Measurements from ENCODE around the gene HOXA11. TPM values are rescaled to one million over a fixed set of nuclear protein-coding genes. Genes with fewer than 3 reads are reported as not detected.

HOXA11 gene
- total RNA-seq, 1 experiment from 2014 or later: not detected

DNA sequence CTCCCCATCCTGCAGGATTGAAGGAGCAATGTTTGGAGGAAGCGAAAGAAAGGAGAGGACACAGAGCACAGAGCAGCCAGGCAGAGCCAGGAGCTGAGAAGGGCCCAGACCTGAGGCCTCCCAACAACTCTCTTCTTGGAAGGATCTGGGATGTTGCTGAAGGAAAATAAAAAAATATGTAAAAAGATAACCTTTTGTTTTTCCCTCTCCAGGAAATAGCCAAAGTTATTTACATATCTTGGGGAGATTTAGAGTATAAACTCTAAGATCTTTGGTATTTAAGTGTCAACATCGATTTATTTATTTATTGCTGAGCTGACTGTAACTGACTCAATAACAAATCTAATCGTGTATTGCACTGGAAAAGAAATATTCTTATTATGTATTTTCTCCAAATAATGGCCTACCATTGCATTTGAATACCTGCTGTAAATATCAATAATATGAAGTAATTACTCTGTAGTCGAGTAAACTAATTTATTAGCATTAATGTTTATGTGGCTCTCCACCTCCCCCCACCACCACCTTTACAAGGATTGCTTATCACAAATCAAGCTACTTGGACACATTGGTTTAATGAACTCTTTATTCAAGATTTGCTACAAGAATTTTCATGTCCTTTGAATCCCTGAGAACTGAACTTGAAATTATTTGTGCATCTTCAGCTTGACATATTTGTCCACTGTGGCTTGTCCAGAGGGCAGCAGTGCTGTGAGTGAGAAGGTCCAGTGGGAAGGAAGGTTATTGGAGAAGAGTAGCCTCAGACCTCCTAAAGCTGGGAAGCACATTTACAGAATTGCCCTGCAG lies 1.8 kb upstream of the HOXA11 start:
- Histone ChIP-seq H4K20me1 (ENCODE audit: insufficient read depth, low read depth, low read length) (no peaks in the 10 kb centered on the region), H3K9ac (ENCODE audit: low read length) (no peak overlapping the region), H3K4me2 (ENCODE audit: low read depth, low read length, poor library complexity, severe bottlenecking) (no peak overlapping the region), H3K9me3 (ENCODE audit: low read length) (no peaks in the 10 kb centered on the region), H3K27ac (ENCODE audit: low read length) (no peak overlapping the region), H2AFZ (ENCODE audit: low read length) (no peak overlapping the region), H3K4me3 (ENCODE audit: low read length) (no peak overlapping the region), H3K27me3 (ENCODE audit: low read length) (no peaks in the 10 kb centered on the region), H3K9me2 (replicated peaks; ENCODE audit: insufficient read depth, low read length) (no peaks in the 10 kb centered on the region), H3K79me2 (ENCODE audit: low read length) (no peaks in the 10 kb centered on the region), H3K36me3 (ENCODE audit: insufficient read depth, low read length) (no peaks in the 10 kb centered on the region), H3K4me1 (ENCODE audit: low read length) (no peaks in the 10 kb centered on the region)
- DNase-seq: no peak

- H3K27ac ChIP-seq (ENCODE audit: low read length): no peak overlapping the region
- H3K9me2 ChIP-seq (replicated peaks; ENCODE audit: insufficient read depth, low read length): no peaks in the 10 kb centered on the region
- no peaks in the 10 kb centered on the region for H4K20me1 ChIP-seq (ENCODE audit: insufficient read depth, low read depth, low read length)
- H2AFZ ChIP-seq (ENCODE audit: low read length): no peak overlapping the region
- H3K4me3 ChIP-seq (ENCODE audit: low read length): no peak overlapping the region
- no peaks in the 10 kb centered on the region for H3K79me2 ChIP-seq (ENCODE audit: low read length)
- no peaks in the 10 kb centered on the region for H3K4me1 ChIP-seq (ENCODE audit: low read length)
- H3K36me3 ChIP-seq (ENCODE audit: insufficient read depth, low read length): no peaks in the 10 kb centered on the region
- H3K9ac ChIP-seq (ENCODE audit: low read length): no peak overlapping the region
- H3K27me3 ChIP-seq (ENCODE audit: low read length): no peaks in the 10 kb centered on the region
- no peak for DNase-seq
- H3K4me2 ChIP-seq (ENCODE audit: low read depth, low read length, poor library complexity, severe bottlenecking): no peak overlapping the region
- no peaks in the 10 kb centered on the region for H3K9me3 ChIP-seq (ENCODE audit: low read length)
Observed at GRCh38 chr7:27185854-27186667, 1.0 kb upstream of the HOXA11 start.

DNA sequence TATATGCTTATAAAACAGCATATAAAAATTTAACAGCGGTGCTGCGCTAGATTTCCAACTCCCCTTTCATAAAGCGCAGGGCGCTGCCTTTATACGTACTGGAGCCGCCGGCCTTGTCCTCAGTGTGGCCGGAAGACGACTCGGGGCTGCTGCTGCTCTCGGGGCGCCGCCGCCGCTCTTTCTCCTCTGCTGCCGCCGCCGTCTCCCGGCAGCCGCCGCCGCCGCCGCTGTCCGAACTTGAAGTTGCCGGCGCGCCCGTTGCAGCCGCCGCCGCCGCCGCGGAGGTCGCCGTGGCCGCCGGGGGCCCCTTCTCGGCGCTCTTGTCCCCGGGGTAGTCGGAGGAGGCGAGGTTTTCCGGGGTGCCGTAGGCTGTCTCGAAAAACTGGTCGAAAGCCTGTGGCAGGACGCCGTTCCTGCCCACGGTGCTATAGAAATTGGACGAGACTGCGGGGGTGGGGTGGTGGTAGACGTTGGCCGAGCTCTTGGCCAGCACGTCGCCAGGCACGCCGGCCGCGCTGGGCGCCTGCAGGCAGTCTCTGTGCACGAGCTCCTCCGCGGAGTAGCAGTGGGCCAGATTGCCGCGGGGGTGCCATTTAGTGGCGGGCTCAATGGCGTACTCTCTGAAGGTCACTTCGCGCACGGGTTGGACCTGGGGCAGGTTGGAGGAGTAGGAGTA lies 557 bp downstream of the HOXA11 start:
- no peak overlapping the region for H2AFZ ChIP-seq (ENCODE audit: low read length)
- H3K79me2 ChIP-seq (ENCODE audit: low read length): no peaks in the 10 kb centered on the region
- H4K20me1 ChIP-seq (ENCODE audit: insufficient read depth, low read depth, low read length): no peaks in the 10 kb centered on the region
- H3K4me2 ChIP-seq (ENCODE audit: low read depth, low read length, poor library complexity, severe bottlenecking): no peak overlapping the region
- H3K4me3 ChIP-seq (ENCODE audit: low read length): no peak overlapping the region
- no peak for DNase-seq
- H3K9ac ChIP-seq (ENCODE audit: low read length): no peak overlapping the region
- no peaks in the 10 kb centered on the region for H3K36me3 ChIP-seq (ENCODE audit: insufficient read depth, low read length)
- H3K4me1 ChIP-seq (ENCODE audit: low read length): no peaks in the 10 kb centered on the region; the same call in 1 of the 2 replicates
- H3K9me3 ChIP-seq (ENCODE audit: low read length): no peaks in the 10 kb centered on the region
- H3K27me3 ChIP-seq (ENCODE audit: low read length): no peaks in the 10 kb centered on the region
- H3K27ac ChIP-seq (ENCODE audit: low read length): no peak overlapping the region
- no peaks in the 10 kb centered on the region for H3K9me2 ChIP-seq (replicated peaks; ENCODE audit: insufficient read depth, low read length)

- no peak for DNase-seq
- Histone ChIP-seq H3K4me2 (ENCODE audit: low read depth, low read length, poor library complexity, severe bottlenecking) (no peak overlapping the region), H4K20me1 (ENCODE audit: insufficient read depth, low read depth, low read length) (no peaks in the 10 kb centered on the region), H3K9ac (ENCODE audit: low read length) (no peak overlapping the region), H3K27ac (ENCODE audit: low read length) (no peak overlapping the region), H3K27me3 (ENCODE audit: low read length) (no peaks in the 10 kb centered on the region), H3K79me2 (ENCODE audit: low read length) (no peaks in the 10 kb centered on the region), H3K36me3 (ENCODE audit: insufficient read depth, low read length) (no peaks in the 10 kb centered on the region), H3K4me3 (ENCODE audit: low read length) (no peak overlapping the region), H3K4me1 (ENCODE audit: low read length) (no peaks in the 10 kb centered on the region; the same call in 1 of the 2 replicates), H2AFZ (ENCODE audit: low read length) (no peak overlapping the region), H3K9me3 (ENCODE audit: low read length) (no peaks in the 10 kb centered on the region), H3K9me2 (replicated peaks; ENCODE audit: insufficient read depth, low read length) (no peaks in the 10 kb centered on the region)
Observed at GRCh38 chr7:27183682-27184336, 1.2 kb downstream of the HOXA11 start.

GRCh38 chr7:27182861-27183681 lies 2.0 kb downstream of the HOXA11 start:
- H3K36me3 ChIP-seq (ENCODE audit: insufficient read depth, low read length): no peaks in the 10 kb centered on the region
- H3K27me3 ChIP-seq (ENCODE audit: low read length): no peaks in the 10 kb centered on the region
- no peak for DNase-seq
- H3K4me2 ChIP-seq (ENCODE audit: low read depth, low read length, poor library complexity, severe bottlenecking): no peak overlapping the region
- no peaks in the 10 kb centered on the region for H3K79me2 ChIP-seq (ENCODE audit: low read length)
- H2AFZ ChIP-seq (ENCODE audit: low read length): no peak overlapping the region
- H3K27ac ChIP-seq (ENCODE audit: low read length): no peak overlapping the region
- H3K4me3 ChIP-seq (ENCODE audit: low read length): no peak overlapping the region
- no peaks in the 10 kb centered on the region; the same call in 1 of the 2 replicates for H3K4me1 ChIP-seq (ENCODE audit: low read length)
- no peak overlapping the region for H3K9ac ChIP-seq (ENCODE audit: low read length)
- H3K9me2 ChIP-seq (replicated peaks; ENCODE audit: insufficient read depth, low read length): no peaks in the 10 kb centered on the region
- no peaks in the 10 kb centered on the region for H4K20me1 ChIP-seq (ENCODE audit: insufficient read depth, low read depth, low read length)
- no peaks in the 10 kb centered on the region for H3K9me3 ChIP-seq (ENCODE audit: low read length)

GRCh38 chr7:27182285-27182841 lies 2.7 kb downstream of the HOXA11 start:
- Histone ChIP-seq H3K9ac (ENCODE audit: low read length) (no peak overlapping the region), H3K27me3 (ENCODE audit: low read length) (no peaks in the 10 kb centered on the region), H3K27ac (ENCODE audit: low read length) (no peak overlapping the region), H3K9me2 (replicated peaks; ENCODE audit: insufficient read depth, low read length) (no peaks in the 10 kb centered on the region), H3K36me3 (ENCODE audit: insufficient read depth, low read length) (no peaks in the 10 kb centered on the region), H4K20me1 (ENCODE audit: insufficient read depth, low read depth, low read length) (no peaks in the 10 kb centered on the region), H3K4me1 (ENCODE audit: low read length) (no peaks in the 10 kb centered on the region; the same call in 1 of the 2 replicates), H3K4me2 (ENCODE audit: low read depth, low read length, poor library complexity, severe bottlenecking) (no peak overlapping the region), H3K9me3 (ENCODE audit: low read length) (no peaks in the 10 kb centered on the region), H2AFZ (ENCODE audit: low read length) (no peak overlapping the region), H3K79me2 (ENCODE audit: low read length) (no peaks in the 10 kb centered on the region), H3K4me3 (ENCODE audit: low read length) (no peak overlapping the region)
- no peak for DNase-seq

- Histone ChIP-seq H3K36me3 (ENCODE audit: insufficient read depth, low read length) (no peaks in the 10 kb centered on the region), H3K27ac (ENCODE audit: low read length) (no peak overlapping the region), H3K27me3 (ENCODE audit: low read length) (no peaks in the 10 kb centered on the region), H3K4me3 (ENCODE audit: low read length) (no peak overlapping the region), H3K9ac (ENCODE audit: low read length) (no peak overlapping the region), H2AFZ (ENCODE audit: low read length) (no peak overlapping the region), H4K20me1 (ENCODE audit: insufficient read depth, low read depth, low read length) (no peaks in the 10 kb centered on the region), H3K4me1 (ENCODE audit: low read length) (no peaks in the 10 kb centered on the region; the same call in 1 of the 2 replicates), H3K4me2 (ENCODE audit: low read depth, low read length, poor library complexity, severe bottlenecking) (no peak overlapping the region), H3K9me2 (replicated peaks; ENCODE audit: insufficient read depth, low read length) (no peaks in the 10 kb centered on the region), H3K9me3 (ENCODE audit: low read length) (no peaks in the 10 kb centered on the region), H3K79me2 (ENCODE audit: low read length) (no peaks in the 10 kb centered on the region)
- DNase-seq: no peak
Observed at GRCh38 chr7:27181795-27182275, 3.2 kb downstream of the HOXA11 start.
